Measurements from ENCODE around the gene SRGAP1.
"Not testable (repeated sequence)": the region's sequence is repeated elsewhere in the genome, so short reads cannot be mapped to it uniquely, and the experiment has no call there.

SRGAP1 gene

GRCh38 chr12:64120568-64120967 lies 276.1 kb downstream of the SRGAP1 start:
- Histone ChIP-seq H3K27ac (replicated peaks; ENCODE audit: low read length) (no peak overlapping the region), H3K27me3 (ENCODE audit: control insufficient read depth in 3 of 3, insufficient read depth in 3 of 3, low read depth in 1 of 3, low read length in 3 of 3) (no peaks in the 10 kb centered on the region), H3K14ac (ENCODE audit: low read length) (no peak overlapping the region), H2BK120ac (ENCODE audit: low read depth, low read length) (no peak overlapping the region), H2AK5ac (ENCODE audit: low read depth, low read length) (no peak overlapping the region), H2BK5ac (ENCODE audit: low read length) (no peak overlapping the region), H3K4me2 (ENCODE audit: insufficient read depth, low read length, poor library complexity, severe bottlenecking) (no peak overlapping the region), H4K8ac (ENCODE audit: low read depth, low read length) (no peak overlapping the region), H3K79me1 (ENCODE audit: low read depth, low read length) (no peaks in the 10 kb centered on the region), H3K9me3 (replicated peaks in 1 of 2; ENCODE audit: control insufficient read depth in 2 of 2, insufficient read depth in 1 of 2, low read depth in 1 of 2, low read length in 2 of 2) (no peaks in the 10 kb centered on the region), H3K4me1 (ENCODE audit: control insufficient read depth in 2 of 2, insufficient read depth in 1 of 2, low read depth in 1 of 2, low read length in 2 of 2) (no peaks in the 10 kb centered on the region), H3K23ac (ENCODE audit: low read depth, low read length, poor library complexity) (no peak overlapping the region), H3K36me3 (replicated peaks in 1 of 2; ENCODE audit: control insufficient read depth in 2 of 2, insufficient read depth in 2 of 2, low read length in 2 of 2) (peaks cover 0 to 45% of the 10 kb centered on the region in 2 donors), H2BK15ac (ENCODE audit: low read length) (no peak overlapping the region), H3K18ac (ENCODE audit: low read length) (no peak overlapping the region), H2AFZ (ENCODE audit: low read length) (no peak overlapping the region), H3K4ac (ENCODE audit: low read length) (no peak overlapping the region), H3K4me3 (ENCODE audit: low read length in 2 of 2) (no peak overlapping the region), H3K9ac (ENCODE audit: low read depth, low read length, poor library complexity) (no peak overlapping the region), H4K91ac (ENCODE audit: low read depth, low read length, poor library complexity) (no peak overlapping the region), H2BK12ac (ENCODE audit: low read length) (no peak overlapping the region)
- DNase-seq (ENCODE audit: low spot score): no peak

GRCh38 chr12:64121086-64121485 lies 276.6 kb downstream of the SRGAP1 start:
- not testable (repeated sequence) for H2AFZ ChIP-seq (ENCODE audit: low read length); H4K8ac ChIP-seq (ENCODE audit: low read depth, low read length); DNase-seq (ENCODE audit: low spot score); H3K27ac ChIP-seq (replicated peaks; ENCODE audit: low read length); H3K4me2 ChIP-seq (ENCODE audit: insufficient read depth, low read length, poor library complexity, severe bottlenecking); H3K9me3 ChIP-seq (replicated peaks in 1 of 2; ENCODE audit: control insufficient read depth in 2 of 2, insufficient read depth in 1 of 2, low read depth in 1 of 2, low read length in 2 of 2); H2BK120ac ChIP-seq (ENCODE audit: low read depth, low read length); H3K27me3 ChIP-seq (ENCODE audit: control insufficient read depth in 3 of 3, insufficient read depth in 3 of 3, low read depth in 1 of 3, low read length in 3 of 3); H3K4me1 ChIP-seq (ENCODE audit: control insufficient read depth in 2 of 2, insufficient read depth in 1 of 2, low read depth in 1 of 2, low read length in 2 of 2); H3K18ac ChIP-seq (ENCODE audit: low read length); H4K91ac ChIP-seq (ENCODE audit: low read depth, low read length, poor library complexity); H2BK12ac ChIP-seq (ENCODE audit: low read length); H2BK15ac ChIP-seq (ENCODE audit: low read length); H3K4me3 ChIP-seq (ENCODE audit: low read length in 2 of 2); H2BK5ac ChIP-seq (ENCODE audit: low read length); H2AK5ac ChIP-seq (ENCODE audit: low read depth, low read length); H3K4ac ChIP-seq (ENCODE audit: low read length); H3K23ac ChIP-seq (ENCODE audit: low read depth, low read length, poor library complexity); H3K14ac ChIP-seq (ENCODE audit: low read length); H3K79me1 ChIP-seq (ENCODE audit: low read depth, low read length); H3K9ac ChIP-seq (ENCODE audit: low read depth, low read length, poor library complexity)
- no CpG with 5 or more reads among the region's 3 CpGs for WGBS, 2 donors (ENCODE audit: extremely low coverage in 2 of 2, insufficient read length in 2 of 2, insufficient replicate concordance in 1 of 2)
- H3K36me3 ChIP-seq (replicated peaks in 1 of 2; ENCODE audit: control insufficient read depth in 2 of 2, insufficient read depth in 2 of 2, low read length in 2 of 2): peaks cover 0 to 45% of the 10 kb centered on the region in 2 donors

GRCh38 chr12:64122154-64122553 lies 277.7 kb downstream of the SRGAP1 start:
- H3K4me3 ChIP-seq (ENCODE audit: low read length in 2 of 2): no peak overlapping the region
- no peak overlapping the region for H3K4me2 ChIP-seq (ENCODE audit: insufficient read depth, low read length, poor library complexity, severe bottlenecking)
- no peak overlapping the region for H3K18ac ChIP-seq (ENCODE audit: low read length)

GRCh38 chr12:64122995-64123394 lies 278.5 kb downstream of the SRGAP1 start:
- Histone ChIP-seq H3K18ac (ENCODE audit: low read length) (no peak overlapping the region), H3K9ac (ENCODE audit: low read depth, low read length, poor library complexity) (no peak overlapping the region), H3K14ac (ENCODE audit: low read length) (no peak overlapping the region), H3K4ac (ENCODE audit: low read length) (no peak overlapping the region), H3K9me3 (replicated peaks in 1 of 2; ENCODE audit: control insufficient read depth in 2 of 2, insufficient read depth in 1 of 2, low read depth in 1 of 2, low read length in 2 of 2) (no peaks in the 10 kb centered on the region), H3K4me3 (ENCODE audit: low read length in 2 of 2) (no peak overlapping the region), H2AFZ (ENCODE audit: low read length) (no peak overlapping the region), H3K23ac (ENCODE audit: low read depth, low read length, poor library complexity) (no peak overlapping the region), H4K91ac (ENCODE audit: low read depth, low read length, poor library complexity) (no peak overlapping the region), H2BK12ac (ENCODE audit: low read length) (no peak overlapping the region), H2AK5ac (ENCODE audit: low read depth, low read length) (no peak overlapping the region), H3K4me1 (ENCODE audit: control insufficient read depth in 2 of 2, insufficient read depth in 1 of 2, low read depth in 1 of 2, low read length in 2 of 2) (no peaks in the 10 kb centered on the region), H3K79me1 (ENCODE audit: low read depth, low read length) (no peaks in the 10 kb centered on the region), H3K36me3 (replicated peaks in 1 of 2; ENCODE audit: control insufficient read depth in 2 of 2, insufficient read depth in 2 of 2, low read length in 2 of 2) (peaks cover 0 to 51% of the 10 kb centered on the region in 2 donors), H4K8ac (ENCODE audit: low read depth, low read length) (no peak overlapping the region), H2BK15ac (ENCODE audit: low read length) (no peak overlapping the region), H3K27me3 (ENCODE audit: control insufficient read depth in 3 of 3, insufficient read depth in 3 of 3, low read depth in 1 of 3, low read length in 3 of 3) (no peaks in the 10 kb centered on the region), H2BK5ac (ENCODE audit: low read length) (no peak overlapping the region), H3K4me2 (ENCODE audit: insufficient read depth, low read length, poor library complexity, severe bottlenecking) (no peak overlapping the region), H2BK120ac (ENCODE audit: low read depth, low read length) (no peak overlapping the region), H3K27ac (replicated peaks; ENCODE audit: low read length) (no peak overlapping the region)
- no CpG with 5 or more reads among the region's 2 CpGs for WGBS, 2 donors (ENCODE audit: extremely low coverage in 2 of 2, insufficient read length in 2 of 2, insufficient replicate concordance in 1 of 2)
- DNase-seq (ENCODE audit: low spot score): no peak

More at GRCh38 chr12:64122154-64122553, 277.7 kb downstream of the SRGAP1 start:
- no peak overlapping the region for H2BK12ac ChIP-seq (ENCODE audit: low read length)
- no peak overlapping the region for H2AFZ ChIP-seq (ENCODE audit: low read length)
- no peak overlapping the region for H2BK5ac ChIP-seq (ENCODE audit: low read length)
- no peak overlapping the region for H4K8ac ChIP-seq (ENCODE audit: low read depth, low read length)
- DNase-seq (ENCODE audit: low spot score): no peak
- H3K9ac ChIP-seq (ENCODE audit: low read depth, low read length, poor library complexity): no peak overlapping the region
- no peak overlapping the region for H2BK15ac ChIP-seq (ENCODE audit: low read length)
- H3K4me1 ChIP-seq (ENCODE audit: control insufficient read depth in 2 of 2, insufficient read depth in 1 of 2, low read depth in 1 of 2, low read length in 2 of 2): no peaks in the 10 kb centered on the region
- no peak overlapping the region for H2AK5ac ChIP-seq (ENCODE audit: low read depth, low read length)
- H3K27me3 ChIP-seq (ENCODE audit: control insufficient read depth in 3 of 3, insufficient read depth in 3 of 3, low read depth in 1 of 3, low read length in 3 of 3): no peaks in the 10 kb centered on the region
- no peak overlapping the region for H3K23ac ChIP-seq (ENCODE audit: low read depth, low read length, poor library complexity)
- H4K91ac ChIP-seq (ENCODE audit: low read depth, low read length, poor library complexity): no peak overlapping the region
- no peaks in the 10 kb centered on the region for H3K79me1 ChIP-seq (ENCODE audit: low read depth, low read length)
- H3K14ac ChIP-seq (ENCODE audit: low read length): no peak overlapping the region
- no peak overlapping the region for H3K27ac ChIP-seq (replicated peaks; ENCODE audit: low read length)
- peaks cover 0 to 45% of the 10 kb centered on the region in 2 donors for H3K36me3 ChIP-seq (replicated peaks in 1 of 2; ENCODE audit: control insufficient read depth in 2 of 2, insufficient read depth in 2 of 2, low read length in 2 of 2)
- H2BK120ac ChIP-seq (ENCODE audit: low read depth, low read length): no peak overlapping the region
- no peak overlapping the region for H3K4ac ChIP-seq (ENCODE audit: low read length)
- H3K9me3 ChIP-seq (replicated peaks in 1 of 2; ENCODE audit: control insufficient read depth in 2 of 2, insufficient read depth in 1 of 2, low read depth in 1 of 2, low read length in 2 of 2): no peaks in the 10 kb centered on the region

All from neuronal stem cell (in vitro differentiated cells).